ACC112 (cell line): ENCODE results near the gene NME5.

Experiments
- H2AFZ ChIP-seq: fragments of 200-600 bp; sonication (generic); one replicate; pipeline ENCODE4 v1.6.0; 2017; ENCODE audit warnings: antibody characterized with exemption, low read length; ENCODE audit not compliant: unreplicated experiment
- H3K27ac ChIP-seq: fragments of 200-600 bp; sonication (generic); 2 replicates; pipeline ENCODE4 v1.5.1; 2014; ENCODE audit warnings: low read depth, mild to moderate bottlenecking, antibody characterized with exemption, low read length, moderate library complexity
- H3K27me3 ChIP-seq: fragments of 200-600 bp; sonication (generic); 2 replicates; pipeline ENCODE4 v1.6.1; 2014; ENCODE audit warnings: mild to moderate bottlenecking, antibody characterized with exemption, low read length, moderate library complexity, mixed read lengths; ENCODE audit not compliant: insufficient read depth
- H3K36me3 ChIP-seq: fragments of 200-600 bp; sonication (generic); 2 replicates; pipeline ENCODE4 v1.6.1; 2016; ENCODE audit warnings: mild to moderate bottlenecking, antibody characterized with exemption, low read length, moderate library complexity, mixed read lengths; ENCODE audit not compliant: insufficient read depth
- H3K4me1 ChIP-seq: fragments of 200-600 bp; sonication (generic); one replicate; pipeline ENCODE4 v1.6.1; 2016; ENCODE audit warnings: low read length, mixed read lengths; ENCODE audit not compliant: insufficient read depth, unreplicated experiment, control insufficient read depth
- H3K4me3 ChIP-seq: fragments of 200-600 bp; sonication (generic); 2 replicates; pipeline ENCODE4 v1.5.1; 2014; ENCODE audit warnings: mild to moderate bottlenecking, low read depth, low read length
- H3K79me2 ChIP-seq: fragments of 200-600 bp; sonication (generic); one replicate; pipeline ENCODE4 v1.6.0; 2016; ENCODE audit warnings: low read length; ENCODE audit not compliant: control insufficient read depth, unreplicated experiment, insufficient read depth

The NME5 gene

DNA sequence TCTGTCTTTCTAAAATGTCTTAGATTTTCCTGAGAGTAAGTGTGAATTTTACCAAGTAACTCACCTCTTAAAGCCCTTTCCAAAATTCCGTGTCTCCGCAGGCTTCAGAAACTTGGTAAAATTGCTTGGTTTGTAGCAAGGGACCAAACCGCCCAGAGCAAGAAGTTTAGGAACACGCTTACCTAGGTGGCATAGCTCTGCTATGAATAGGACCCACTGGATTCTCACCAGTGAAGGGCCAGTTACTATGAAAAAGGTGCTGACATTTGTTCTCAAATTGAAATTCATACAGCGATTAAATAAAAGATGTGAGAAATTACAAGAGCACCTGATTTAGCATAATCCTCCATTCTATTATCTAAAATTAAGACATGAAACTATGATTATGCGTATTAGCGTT, 6.7 kb downstream of the NME5 start:
- no peaks in the 10 kb centered on the region for H3K27me3 ChIP-seq
- no peak overlapping the region for H2AFZ ChIP-seq
- peak overlapping the region; percentile 48; the same call in 1 of the 2 replicates for H3K4me3 ChIP-seq

DNA sequence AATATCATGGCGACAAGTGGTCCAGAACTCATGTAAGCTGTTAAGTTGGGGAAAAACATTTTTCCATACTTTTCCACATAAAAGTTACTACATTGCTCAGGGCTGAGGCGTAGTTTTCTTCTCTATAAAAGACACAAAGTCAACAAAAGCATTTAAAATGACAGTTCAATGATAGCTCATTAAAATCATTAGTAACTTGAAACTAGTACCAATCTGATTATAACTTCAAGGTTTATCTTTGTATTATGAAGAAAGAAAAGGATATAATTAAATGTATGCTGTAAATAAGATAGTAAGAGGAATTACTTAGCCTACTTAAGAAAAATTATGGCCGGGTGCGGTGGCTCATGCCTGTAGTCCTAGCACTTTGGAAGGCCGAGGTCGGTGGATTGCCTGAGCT, 9.9 kb downstream of the NME5 start:
- no peak overlapping the region for H3K4me3 ChIP-seq
- H3K27me3 ChIP-seq, result no peaks in the 10 kb centered on the region
- no peak overlapping the region for H3K27ac ChIP-seq

More for the DNA sequence above, 6.7 kb downstream of the NME5 start:
- H3K79me2 ChIP-seq, result no peaks in the 10 kb centered on the region
- H3K27ac ChIP-seq, result no peak overlapping the region
- no peaks in the 10 kb centered on the region for H3K4me1 ChIP-seq
- no peaks in the 10 kb centered on the region for H3K36me3 ChIP-seq

DNA sequence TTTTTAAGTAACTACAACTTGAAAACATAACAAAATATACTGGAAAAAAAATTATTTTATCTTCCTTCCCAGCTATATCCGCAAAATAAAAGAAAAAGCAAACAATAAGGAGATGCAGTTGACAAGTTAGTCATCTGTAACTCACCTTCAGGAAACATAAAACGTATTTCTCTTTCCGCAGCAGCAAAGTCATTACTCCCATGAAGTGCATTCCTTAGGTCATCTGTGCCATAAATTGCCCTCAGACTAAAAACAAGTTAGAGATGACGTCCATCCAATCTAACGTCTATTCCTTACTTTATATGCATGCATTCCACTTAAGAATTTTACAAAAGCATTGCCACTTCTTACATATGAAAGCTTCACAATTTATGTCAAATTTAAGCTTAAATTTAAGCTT, 10.9 kb downstream of the NME5 start:
- H3K4me3 ChIP-seq, result no peak overlapping the region
- no peaks in the 10 kb centered on the region for H3K36me3 ChIP-seq
- no peaks in the 10 kb centered on the region for H3K79me2 ChIP-seq
- H2AFZ ChIP-seq, result no peak overlapping the region
- no peaks in the 10 kb centered on the region for H3K4me1 ChIP-seq
- no peak overlapping the region for H3K27ac ChIP-seq
- H3K27me3 ChIP-seq, result no peaks in the 10 kb centered on the region

More for the DNA sequence above, 9.9 kb downstream of the NME5 start:
- H3K4me1 ChIP-seq, result no peaks in the 10 kb centered on the region
- no peak overlapping the region for H2AFZ ChIP-seq
- no peaks in the 10 kb centered on the region for H3K79me2 ChIP-seq
- H3K36me3 ChIP-seq, result no peaks in the 10 kb centered on the region

DNA sequence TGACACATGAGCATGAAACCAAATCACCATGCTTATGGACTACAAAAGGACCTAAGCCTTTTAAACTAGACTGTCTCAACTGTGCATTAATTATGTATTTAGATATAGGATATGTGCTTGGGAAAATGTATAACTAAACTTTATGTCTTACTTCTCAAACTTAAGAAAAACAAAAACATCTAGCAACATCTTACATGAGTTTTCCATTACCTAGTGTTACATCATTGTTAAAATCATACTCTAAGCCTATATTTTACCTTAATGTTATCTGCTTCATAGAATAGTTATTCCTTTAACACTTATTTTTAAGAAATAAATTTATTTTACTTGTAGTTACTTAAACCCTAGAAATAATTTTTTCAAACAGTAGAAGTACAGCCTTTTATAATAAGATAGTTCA, 24.0 kb downstream of the NME5 start:
- H3K27ac ChIP-seq, result no peak overlapping the region
- H3K36me3 ChIP-seq, result no peaks in the 10 kb centered on the region
- H3K79me2 ChIP-seq, result no peaks in the 10 kb centered on the region
- no peak overlapping the region for H2AFZ ChIP-seq
- peaks cover 7% of the 10 kb centered on the region for H3K4me1 ChIP-seq
- no peak overlapping the region for H3K4me3 ChIP-seq
- no peaks in the 10 kb centered on the region for H3K27me3 ChIP-seq

DNA sequence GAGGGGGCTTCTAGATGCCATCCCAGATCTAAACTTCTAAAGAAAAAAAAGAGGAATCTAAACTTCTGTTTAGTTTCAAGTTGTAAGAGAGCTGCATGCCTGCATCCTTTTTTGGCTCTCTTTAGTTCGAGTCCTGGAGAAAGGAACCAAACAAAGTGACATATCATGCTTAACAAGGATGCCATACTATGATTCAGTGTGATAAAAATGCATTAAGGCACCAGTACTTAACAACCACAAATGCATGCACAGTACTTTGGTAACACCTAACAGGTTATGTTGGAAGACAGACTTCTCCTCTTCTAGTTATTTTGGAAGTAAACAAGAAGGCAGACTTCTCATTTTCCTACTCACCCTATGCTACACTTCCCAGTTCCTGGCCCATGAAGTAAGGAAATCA, 27.3 kb downstream of the NME5 start:
- Histone ChIP-seq H3K4me1 (peaks cover 7% of the 10 kb centered on the region), H2AFZ (no peak overlapping the region), H3K4me3 (no peak overlapping the region), H3K79me2 (no peaks in the 10 kb centered on the region), H3K27ac (no peak overlapping the region), H3K36me3 (no peaks in the 10 kb centered on the region), H3K27me3 (no peaks in the 10 kb centered on the region)

DNA sequence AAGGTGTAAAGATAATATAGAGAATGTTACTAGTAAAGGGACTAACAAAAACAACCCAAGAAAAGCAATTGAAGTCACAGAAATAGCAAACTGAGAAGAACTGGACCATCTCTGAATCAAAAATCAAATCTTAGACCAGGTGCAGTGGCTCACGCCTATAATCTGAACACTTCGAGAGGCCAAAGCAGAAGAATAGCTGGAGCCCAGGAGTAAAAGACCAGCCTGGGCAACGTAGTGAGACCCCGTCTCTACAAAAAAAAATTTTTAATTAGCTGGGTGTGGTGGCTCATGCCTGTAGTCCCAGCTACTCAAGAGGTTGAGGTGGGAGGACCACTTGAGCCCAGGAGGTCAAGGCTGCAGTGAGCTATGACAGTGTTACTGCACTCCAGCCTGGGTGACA, 28.0 kb downstream of the NME5 start:
- H3K4me3 ChIP-seq, result no peak overlapping the region
- H3K27ac ChIP-seq, result no peak overlapping the region
- no peaks in the 10 kb centered on the region for H3K36me3 ChIP-seq
- no peaks in the 10 kb centered on the region for H3K27me3 ChIP-seq
- H2AFZ ChIP-seq, result no peak overlapping the region
- H3K4me1 ChIP-seq, result peaks cover 7% of the 10 kb centered on the region
- no peaks in the 10 kb centered on the region for H3K79me2 ChIP-seq

DNA sequence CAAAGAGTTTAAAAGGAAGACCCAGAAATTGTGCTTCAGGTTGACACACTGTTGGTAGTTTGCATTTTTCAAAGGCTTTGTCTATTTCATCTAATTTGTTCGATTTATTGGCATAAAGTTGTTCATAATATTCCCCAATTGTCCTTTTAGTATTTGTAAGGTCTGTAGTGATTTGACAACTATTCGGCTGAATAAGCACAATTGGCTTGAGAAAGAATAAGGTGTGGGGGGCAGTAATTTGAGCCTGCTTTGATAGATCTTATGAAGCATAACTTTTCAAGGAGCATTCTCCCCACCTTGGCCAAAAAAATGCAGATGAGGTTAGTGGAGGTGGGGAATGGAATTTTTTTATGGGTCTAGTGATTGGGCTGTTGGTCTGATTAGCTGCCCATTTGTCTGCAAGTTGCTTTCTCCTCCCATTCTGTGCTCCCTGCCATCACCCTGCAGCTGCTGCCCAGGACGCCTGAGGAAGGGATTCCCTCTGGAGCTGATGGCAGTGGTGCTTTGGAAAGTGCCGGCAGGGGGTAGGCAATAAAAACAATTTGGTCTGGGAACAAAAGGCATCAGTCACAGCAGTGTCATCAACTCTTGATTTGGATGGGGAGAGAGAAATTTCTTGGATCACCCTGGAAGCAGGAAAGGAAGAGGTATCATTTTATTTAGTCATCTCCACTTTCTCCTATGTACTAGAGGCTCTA, 28.8 kb downstream of the NME5 start:
- H3K4me3 ChIP-seq, result no peak overlapping the region
- H3K27ac ChIP-seq, result no peak overlapping the region
- H2AFZ ChIP-seq, result no peak overlapping the region
- H3K36me3 ChIP-seq, result no peaks in the 10 kb centered on the region
- H3K4me1 ChIP-seq, result peaks cover 7% of the 10 kb centered on the region
- no peaks in the 10 kb centered on the region for H3K79me2 ChIP-seq
- no peaks in the 10 kb centered on the region for H3K27me3 ChIP-seq

DNA sequence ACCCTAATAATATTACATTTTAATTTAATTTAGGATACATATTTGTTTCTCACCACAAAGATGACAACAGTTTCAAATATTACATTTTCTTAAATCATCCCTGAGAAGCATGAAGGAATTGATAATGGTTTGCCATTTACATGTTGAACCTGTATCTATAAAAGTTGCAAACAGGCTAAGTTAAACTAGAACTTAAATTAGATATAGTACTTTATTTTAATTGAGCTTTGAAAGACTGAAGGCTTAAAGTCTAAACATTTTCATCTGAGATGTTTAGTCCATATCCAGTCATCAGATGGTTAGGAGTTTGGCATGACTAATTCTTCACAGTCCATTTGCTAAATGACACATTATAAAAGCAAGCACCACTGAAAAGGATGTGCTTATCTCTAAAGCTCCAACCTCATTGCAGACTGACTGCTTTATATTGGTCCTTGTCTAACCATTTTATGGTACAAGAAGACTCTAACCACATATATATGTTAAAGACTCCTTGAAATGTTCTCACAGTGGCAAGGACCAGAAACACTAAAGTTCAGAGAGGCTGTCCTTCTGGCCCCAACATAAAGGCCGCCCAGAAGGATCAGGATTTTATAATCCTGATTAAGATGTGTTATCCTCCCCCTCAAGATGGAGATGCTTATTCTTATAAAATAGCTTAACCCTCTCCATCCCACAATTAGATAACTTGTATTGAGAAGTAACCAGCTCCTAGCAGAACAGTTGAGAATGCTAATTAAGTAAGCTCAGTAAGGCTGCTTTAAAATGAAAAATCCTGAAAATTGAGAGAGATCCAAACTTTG, 29.6 kb downstream of the NME5 start:
- peaks cover 7% of the 10 kb centered on the region for H3K4me1 ChIP-seq
- H3K79me2 ChIP-seq, result no peaks in the 10 kb centered on the region
- no peak overlapping the region for H2AFZ ChIP-seq
- H3K36me3 ChIP-seq, result no peaks in the 10 kb centered on the region
- H3K27ac ChIP-seq, result no peak overlapping the region
- H3K4me3 ChIP-seq, result no peak overlapping the region
- H3K27me3 ChIP-seq, result no peaks in the 10 kb centered on the region

DNA sequence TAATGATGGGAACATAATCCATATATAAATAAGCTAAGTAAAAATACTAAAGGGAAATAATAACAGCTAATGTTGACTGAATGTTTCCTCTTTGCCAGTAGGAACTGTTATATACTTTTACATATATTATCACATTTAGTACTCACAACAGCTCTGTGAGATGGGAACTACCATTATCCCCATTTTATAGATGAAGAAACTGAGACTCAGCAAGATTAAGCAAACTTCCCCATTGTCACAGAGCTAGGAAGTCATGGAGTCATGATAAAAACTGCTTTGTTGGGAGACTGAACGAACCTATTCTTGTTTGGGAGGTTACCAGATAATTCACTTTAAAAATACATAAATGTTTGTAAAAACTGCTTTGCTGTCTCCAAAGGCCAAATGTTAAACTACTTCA, 32.0 kb downstream of the NME5 start:
- Histone ChIP-seq H2AFZ (no peak overlapping the region), H3K27ac (no peak overlapping the region), H3K27me3 (peaks cover 3% of the 10 kb centered on the region; the same call in 1 of the 2 replicates), H3K4me3 (no peak overlapping the region), H3K79me2 (no peaks in the 10 kb centered on the region), H3K36me3 (no peaks in the 10 kb centered on the region), H3K4me1 (peaks cover 7% of the 10 kb centered on the region)

DNA sequence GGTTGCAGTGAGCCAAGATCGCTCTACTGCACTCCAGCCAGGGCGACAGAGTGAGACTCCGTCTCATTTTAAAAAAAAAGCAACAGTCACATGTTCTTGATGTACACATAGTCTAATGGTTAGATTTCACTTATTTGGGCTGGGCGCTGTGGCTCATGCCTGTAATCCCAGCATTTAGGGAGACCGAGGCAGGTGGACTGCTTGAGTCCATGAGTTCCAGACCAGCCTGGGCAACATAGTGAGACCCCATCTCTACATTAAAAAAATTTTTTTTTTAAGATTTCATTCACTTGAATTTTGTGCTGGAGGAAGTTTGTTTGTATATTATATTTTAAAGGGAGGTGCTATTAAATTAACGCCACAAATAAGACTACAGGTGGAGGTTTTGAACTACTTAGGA, 33.5 kb downstream of the NME5 start:
- H3K27ac ChIP-seq, result no peak overlapping the region
- H2AFZ ChIP-seq, result no peak overlapping the region
- no peaks in the 10 kb centered on the region for H3K4me1 ChIP-seq
- H3K36me3 ChIP-seq, result no peaks in the 10 kb centered on the region
- peaks cover 3% of the 10 kb centered on the region for H3K27me3 ChIP-seq
- H3K4me3 ChIP-seq, result no peak overlapping the region
- H3K79me2 ChIP-seq, result no peaks in the 10 kb centered on the region

DNA sequence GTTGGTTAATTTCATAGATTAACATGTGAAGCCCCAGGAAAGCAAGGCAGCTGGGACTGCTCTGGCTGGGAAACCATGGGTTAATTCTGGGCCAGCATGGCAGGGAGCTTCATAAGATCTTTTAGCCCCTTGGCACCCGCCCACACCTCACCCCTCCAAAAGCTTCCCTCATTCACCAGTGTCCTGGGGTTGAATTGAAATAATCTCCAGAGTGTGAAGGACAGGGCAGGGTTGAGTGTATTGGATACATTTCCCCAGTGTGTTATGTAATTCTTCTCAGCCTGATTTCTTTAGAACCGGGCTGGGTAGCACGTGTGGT, 36.0 kb downstream of the NME5 start:
- no peak overlapping the region for H2AFZ ChIP-seq

More for the DNA sequence above, 36.0 kb downstream of the NME5 start:
- Histone ChIP-seq H3K36me3 (no peaks in the 10 kb centered on the region), H3K4me1 (no peaks in the 10 kb centered on the region), H3K27ac (no peak overlapping the region), H3K27me3 (peaks cover 10% of the 10 kb centered on the region), H3K4me3 (no peak overlapping the region), H3K79me2 (no peaks in the 10 kb centered on the region)
